Thymus (tissue), 11 donors: ENCODE data around the gene SLC34A1. TPM values are rescaled to one million over a fixed set of nuclear protein-coding genes. Genes with fewer than 3 reads are reported as not detected.

Experiments
- DNase-seq, 9 donors: peaks; one replicate each; pipeline ENCODE4 v3.0.0-alpha.2; 2013; ENCODE audit warnings: low spot score in 9 of 9, low read depth in 6 of 9, missing footprints in 1 of 9
- H3K27ac ChIP-seq, 2 donors: one replicate each; pipeline ENCODE4 v1.5.1; 2013; ENCODE audit warnings: control low read depth in 1 of 2, low read depth in 1 of 2, low read length in 1 of 2, mild to moderate bottlenecking in 1 of 2, moderate library complexity in 1 of 2
- H3K27me3 ChIP-seq, 2 donors: one replicate each; pipeline ENCODE4 v1.5.1; 2013; ENCODE audit warnings: low read length in 1 of 2; ENCODE audit not compliant: control insufficient read depth in 2 of 2, insufficient read depth in 1 of 2
- H3K36me3 ChIP-seq, 2 donors: one replicate each; pipeline ENCODE4 v1.5.1; 2013; ENCODE audit warnings: low read length in 1 of 2, mild to moderate bottlenecking in 1 of 2, moderate library complexity in 1 of 2; ENCODE audit not compliant: control insufficient read depth in 2 of 2, insufficient read depth in 2 of 2
- H3K4me1 ChIP-seq, 2 donors: one replicate each; pipeline ENCODE4 v1.5.1; 2013; ENCODE audit warnings: low read length in 2 of 2; ENCODE audit not compliant: control insufficient read depth in 2 of 2, insufficient read depth in 2 of 2
- H3K4me3 ChIP-seq, 2 donors: one replicate each; pipeline ENCODE4 v1.5.1; 2013; ENCODE audit warnings: low read length in 2 of 2, control low read depth in 1 of 2, mild to moderate bottlenecking in 1 of 2
- H3K9me3 ChIP-seq, 2 donors: one replicate each; pipeline ENCODE4 v1.5.1; 2013; ENCODE audit warnings: low read length in 1 of 2, mild to moderate bottlenecking in 1 of 2; ENCODE audit not compliant: control insufficient read depth in 2 of 2, insufficient read depth in 1 of 2
- WGBS: extraction: QIAGEN DNeasy Blood & Tissue Kit; methylation state at CpG from one replicate; pipeline ENCODE4 v1.1.7; 2013; 5-methylcytosine and 5-hydroxymethylcytosine counted together
- polyA plus RNA-seq: library from polyadenylated mRNA; stranded (reverse); fragments of 200-250 nt; gene quantifications from one replicate; pipeline ENCODE4 v1.2.3, GENCODE V29; 2013
- total RNA-seq: library from RNA; stranded (reverse); fragments of 120-200 nt; gene quantifications from one replicate; pipeline ENCODE4 v1.2.4, GENCODE V29; 2013
- donor health status: healthy.

SLC34A1 gene
- total and polyA plus RNA-seq, 2 donors, result 0.02 to 0.05 TPM

DNA sequence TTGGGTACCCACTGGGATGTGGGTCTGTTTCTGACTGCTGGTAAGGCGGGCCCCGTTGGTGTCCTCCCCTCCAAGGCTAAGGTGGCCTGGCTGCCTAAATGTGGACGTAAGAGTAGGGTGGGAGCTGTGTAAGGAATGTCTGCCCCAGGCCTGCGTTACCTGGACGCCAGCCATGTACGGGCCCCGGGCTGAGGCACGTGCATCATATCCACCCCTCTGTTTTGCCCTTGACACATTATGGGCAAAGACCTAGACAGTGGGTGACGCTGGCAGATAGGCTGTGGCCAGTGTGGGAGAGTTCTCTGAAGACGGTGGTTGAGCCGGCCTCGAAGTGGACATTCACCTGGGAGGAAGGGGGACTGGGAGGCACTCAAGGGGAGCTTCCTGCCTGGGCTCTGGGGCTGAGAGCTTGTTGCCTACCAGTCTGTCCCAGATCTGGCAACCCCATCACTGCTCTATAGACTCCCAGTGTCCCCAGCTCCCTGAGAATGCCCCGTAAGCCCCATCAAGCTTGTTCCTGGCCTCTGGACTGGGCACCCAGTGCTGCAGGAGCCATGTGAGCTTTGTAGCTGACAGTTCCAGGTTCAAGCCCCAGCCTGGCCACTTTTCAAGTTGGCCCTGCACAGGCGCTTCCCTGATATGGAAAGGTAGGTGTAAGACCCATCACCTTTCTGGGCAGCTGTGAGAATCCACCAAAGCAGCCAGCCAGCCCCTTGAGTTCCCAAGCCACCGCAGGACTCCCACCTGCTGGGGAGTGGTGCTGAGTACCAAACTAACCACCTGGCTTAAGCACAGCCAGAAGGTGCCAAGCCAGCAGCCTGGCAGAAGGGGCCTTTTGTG lies 59.1 kb downstream of the SLC34A1 start:
- 97% methylated on average over 15 of the region's 15 CpGs for WGBS
- Histone ChIP-seq H3K36me3 (peaks cover 44 to 53% of the 10 kb centered on the region in 2 donors), H3K27ac (peak overlapping the region; percentile 31 to 49), H3K9me3 (no peaks in the 10 kb centered on the region), H3K4me3 (no peak overlapping the region), H3K4me1 (peaks cover 15 to 36% of the 10 kb centered on the region in 2 donors), H3K27me3 (peaks cover 9 to 17% of the 10 kb centered on the region in 2 donors)
- DNase-seq, result no peak

- peaks cover 15 to 40% of the 10 kb centered on the region in 2 donors for H3K4me1 ChIP-seq
- H3K9me3 ChIP-seq, result no peaks in the 10 kb centered on the region
- H3K4me3 ChIP-seq, result no peak overlapping the region
- peak in 1 of 9 donors; percentile 36 for DNase-seq
- 90% methylated on average over 7 of the region's 7 CpGs for WGBS
- H3K36me3 ChIP-seq, result peaks cover 39 to 44% of the 10 kb centered on the region in 2 donors
- peak overlapping the region in 1 of 2 donors; percentile 80 for H3K27ac ChIP-seq
- H3K27me3 ChIP-seq, result peaks cover 18 to 27% of the 10 kb centered on the region in 2 donors
Measured at GRCh38 chr5:177444106-177445051, 60.1 kb downstream of the SLC34A1 start.

GRCh38 chr5:177445052-177445916 lies 61.0 kb downstream of the SLC34A1 start:
- Histone ChIP-seq H3K36me3 (peaks cover 33 to 35% of the 10 kb centered on the region in 2 donors), H3K4me3 (no peak overlapping the region), H3K9me3 (no peaks in the 10 kb centered on the region), H3K4me1 (peaks cover 15 to 40% of the 10 kb centered on the region in 2 donors), H3K27me3 (peaks cover 19 to 35% of the 10 kb centered on the region in 2 donors), H3K27ac (peak overlapping the region; percentile 37 to 80)
- WGBS, result 57% methylated on average over 10 of the region's 10 CpGs
- peak in 1 of 9 donors; percentile 66 for DNase-seq

- DNase-seq, result no peak
- H3K4me1 ChIP-seq, result peaks cover 15 to 40% of the 10 kb centered on the region in 2 donors
- peak overlapping the region in 1 of 2 donors; percentile 80 for H3K27ac ChIP-seq
- H3K9me3 ChIP-seq, result no peaks in the 10 kb centered on the region
- H3K4me3 ChIP-seq, result peak overlapping the region in 1 of 2 donors; percentile 48
- H3K27me3 ChIP-seq, result peaks cover 19 to 37% of the 10 kb centered on the region in 2 donors
- 12% methylated on average over 8 of the region's 8 CpGs for WGBS
- H3K36me3 ChIP-seq, result peaks cover 28 to 29% of the 10 kb centered on the region in 2 donors
Measured at GRCh38 chr5:177445917-177446199, 61.6 kb downstream of the SLC34A1 start.

DNA sequence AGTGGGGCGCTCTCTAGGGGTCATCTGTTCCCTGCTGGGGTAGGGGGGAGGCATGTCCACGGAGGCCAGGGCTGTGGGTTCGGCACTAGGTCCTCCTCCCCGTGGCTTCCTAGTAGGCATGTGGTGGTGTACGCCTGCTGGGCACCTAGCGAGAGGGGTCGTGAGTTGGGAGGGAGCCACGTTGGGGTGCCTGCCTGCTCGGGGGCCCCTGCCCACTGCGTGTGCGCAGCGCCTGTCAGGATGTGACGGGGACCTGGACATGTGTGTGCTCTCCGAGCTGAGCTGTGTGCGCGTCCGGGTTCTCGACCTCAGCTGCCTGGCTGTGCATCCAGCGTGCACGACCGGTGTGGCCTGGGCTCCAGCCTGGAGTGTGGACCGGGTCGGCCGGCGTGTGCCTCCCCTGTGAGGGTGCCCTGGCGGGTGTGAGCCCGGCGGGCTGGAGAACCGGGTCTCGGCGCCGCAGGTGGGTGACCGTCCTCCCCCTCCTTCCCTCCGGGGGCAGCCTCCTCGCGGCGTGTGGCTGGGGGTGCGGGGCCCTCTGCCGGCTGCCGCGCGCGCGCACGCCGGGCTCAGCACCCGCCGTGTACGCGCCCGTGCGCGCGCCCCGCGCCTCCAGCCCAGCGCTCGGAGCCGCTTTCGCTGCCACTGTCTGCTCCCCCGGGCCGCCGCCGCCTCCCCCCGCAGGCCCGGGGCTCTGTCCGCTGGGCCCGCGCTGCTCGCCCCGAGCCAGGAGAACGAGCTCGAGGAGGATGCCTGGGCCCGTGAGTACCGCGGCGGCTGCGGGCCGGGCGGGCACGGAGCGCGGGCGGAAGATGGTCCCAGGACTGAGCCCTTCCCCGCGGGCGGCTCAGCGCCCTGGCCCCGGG lies 62.2 kb downstream of the SLC34A1 start, which contains the start of gene PRR7:
Gene PRR7 (plus strand): TSS at position 615 of the 866 bp plus-strand sequence. CDS start 8,254 bp downstream, outside the sequence.
- WGBS, result under 1% methylated on average over 89 of the region's 89 CpGs
- DNase-seq, result peak in 5 of 9 donors; percentile 62 to 87 (median 78)
- peaks cover 19 to 39% of the 10 kb centered on the region in 2 donors for H3K27me3 ChIP-seq
- no peaks in the 10 kb centered on the region for H3K9me3 ChIP-seq
- H3K4me3 ChIP-seq, result peak within 1 kb of the TSS; percentile 48 to 71
- H3K4me1 ChIP-seq, result peaks cover 15 to 40% of the 10 kb centered on the region in 2 donors
- peak within 1 kb of the TSS; percentile 68 to 80 for H3K27ac ChIP-seq
- H3K36me3 ChIP-seq, result peaks cover 22 to 24% of the 10 kb centered on the region in 2 donors

- Histone ChIP-seq H3K27ac (peak overlapping the region in 1 of 2 donors; percentile 68), H3K36me3 (peaks cover 15 to 17% of the 10 kb centered on the region in 2 donors), H3K27me3 (peaks cover 19 to 43% of the 10 kb centered on the region in 2 donors), H3K4me1 (peaks cover 15 to 40% of the 10 kb centered on the region in 2 donors), H3K9me3 (no peaks in the 10 kb centered on the region), H3K4me3 (peak overlapping the region in 1 of 2 donors; percentile 71)
- DNase-seq, result peak in 6 of 9 donors; percentile 72 to 91 (median 82)
- under 1% methylated on average over 49 of the region's 52 CpGs for WGBS
Measured at GRCh38 chr5:177447066-177447610, 62.9 kb downstream of the SLC34A1 start.

- 8% methylated on average over 23 of the region's 23 CpGs for WGBS
- H3K36me3 ChIP-seq, result peaks cover 9 to 11% of the 10 kb centered on the region in 2 donors
- no peak overlapping the region for H3K27ac ChIP-seq
- DNase-seq, result no peak
- no peaks in the 10 kb centered on the region for H3K9me3 ChIP-seq
- peaks cover 15 to 40% of the 10 kb centered on the region in 2 donors for H3K4me1 ChIP-seq
- peaks cover 19 to 45% of the 10 kb centered on the region in 2 donors for H3K27me3 ChIP-seq
- H3K4me3 ChIP-seq, result peak overlapping the region in 1 of 2 donors; percentile 71
Measured at GRCh38 chr5:177447611-177448243, 63.5 kb downstream of the SLC34A1 start.
